GM18858 (cell line): ENCODE results near the gene ITGA5.

Experiments used
- ATAC-seq: cut with Tn5 transposase; IDR thresholded peaks from one replicate; pipeline ENCODE4 v1.9.1; 2021; ENCODE audit not compliant: unreplicated experiment

ITGA5 gene

GRCh38 chr12:54419088-54419887 lies at the start of gene ITGA5:
Gene ITGA5, minus strand, starts transcription at chr12:54419266. Its CDS starts 68 bp downstream, at chr12:54419198.
- ATAC-seq = no peak

GRCh38 chr12:54465857-54466523 lies 46.9 kb upstream of the ITGA5 start:
- ATAC-seq = no peak

GRCh38 chr12:54463484-54463883 lies 44.4 kb upstream of the ITGA5 start:
- ATAC-seq = no peak

- ATAC-seq = no peak
These were observed 44.0 kb upstream of the ITGA5 start for GRCh38 chr12:54463034-54463433.

GRCh38 chr12:54460317-54460923 lies 41.4 kb upstream of the ITGA5 start:
- ATAC-seq = no peak

- no peak for ATAC-seq
These were observed 40.3 kb upstream of the ITGA5 start for GRCh38 chr12:54459355-54459754.

GRCh38 chr12:54455760-54456469 lies 36.8 kb upstream of the ITGA5 start:
- no peak for ATAC-seq

- no peak for ATAC-seq
These were observed 33.6 kb upstream of the ITGA5 start for GRCh38 chr12:54452628-54453027.

GRCh38 chr12:54448344-54448743 lies 29.3 kb upstream of the ITGA5 start:
- no peak for ATAC-seq

GRCh38 chr12:54447917-54448316 lies 28.9 kb upstream of the ITGA5 start:
- ATAC-seq = no peak

- no peak for ATAC-seq
These were observed 25.1 kb upstream of the ITGA5 start for GRCh38 chr12:54444206-54444605.

- no peak for ATAC-seq
These were observed 24.4 kb upstream of the ITGA5 start for GRCh38 chr12:54443446-54443845.

GRCh38 chr12:54442961-54443360 lies 23.9 kb upstream of the ITGA5 start:
- no peak for ATAC-seq

GRCh38 chr12:54442099-54442498 lies 23.0 kb upstream of the ITGA5 start:
- no peak for ATAC-seq

GRCh38 chr12:54439521-54440255 lies 20.6 kb upstream of the ITGA5 start:
- ATAC-seq = peak; percentile 44

GRCh38 chr12:54439096-54439495 lies 20.0 kb upstream of the ITGA5 start:
- ATAC-seq = no peak

- no peak for ATAC-seq
These were observed 19.5 kb upstream of the ITGA5 start for GRCh38 chr12:54438517-54438916.

GRCh38 chr12:54437697-54438096 lies 18.6 kb upstream of the ITGA5 start:
- ATAC-seq = no peak

- ATAC-seq = no peak
These were observed 18.2 kb upstream of the ITGA5 start for GRCh38 chr12:54437243-54437642.

- ATAC-seq = no peak
These were observed 13.7 kb upstream of the ITGA5 start for GRCh38 chr12:54432815-54433164.
